Measurements from ENCODE around the gene NECAP2.
A peak's percentile ranks its signal among the peaks of the same experiment; 100 is the strongest.
"Not testable (repeated sequence)": the region's sequence is repeated elsewhere in the genome, so short reads cannot be mapped to it uniquely, and the experiment has no call there.

Gene NECAP2

DNA sequence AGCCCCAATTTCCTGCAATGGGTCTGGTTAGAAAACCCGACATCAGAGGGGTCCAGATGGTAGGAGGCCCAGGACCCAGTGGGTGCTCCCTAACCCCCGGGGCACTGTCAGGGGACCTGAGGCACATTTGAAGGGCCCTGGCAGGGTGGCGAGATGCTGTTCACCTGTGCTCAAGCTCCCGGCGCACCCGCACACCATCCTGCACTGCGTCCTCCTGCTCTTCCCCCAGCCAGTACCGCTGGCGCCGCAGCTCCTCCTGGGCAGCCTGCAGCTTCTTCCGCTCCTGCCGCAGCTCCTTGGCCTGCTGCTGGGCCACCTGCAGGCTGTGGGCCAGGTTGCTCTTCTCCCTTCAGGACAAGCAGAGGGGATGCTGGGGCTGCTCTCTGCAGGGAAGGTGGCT is 37.6 kb downstream of the NECAP2 start:
- no peak for DNase-seq (ENCODE audit: low read depth)
- H3K4me3 ChIP-seq (replicated peaks; ENCODE audit: low read depth, low read length), result no peak overlapping the region
- TF ChIP-seq, protein P1, sequence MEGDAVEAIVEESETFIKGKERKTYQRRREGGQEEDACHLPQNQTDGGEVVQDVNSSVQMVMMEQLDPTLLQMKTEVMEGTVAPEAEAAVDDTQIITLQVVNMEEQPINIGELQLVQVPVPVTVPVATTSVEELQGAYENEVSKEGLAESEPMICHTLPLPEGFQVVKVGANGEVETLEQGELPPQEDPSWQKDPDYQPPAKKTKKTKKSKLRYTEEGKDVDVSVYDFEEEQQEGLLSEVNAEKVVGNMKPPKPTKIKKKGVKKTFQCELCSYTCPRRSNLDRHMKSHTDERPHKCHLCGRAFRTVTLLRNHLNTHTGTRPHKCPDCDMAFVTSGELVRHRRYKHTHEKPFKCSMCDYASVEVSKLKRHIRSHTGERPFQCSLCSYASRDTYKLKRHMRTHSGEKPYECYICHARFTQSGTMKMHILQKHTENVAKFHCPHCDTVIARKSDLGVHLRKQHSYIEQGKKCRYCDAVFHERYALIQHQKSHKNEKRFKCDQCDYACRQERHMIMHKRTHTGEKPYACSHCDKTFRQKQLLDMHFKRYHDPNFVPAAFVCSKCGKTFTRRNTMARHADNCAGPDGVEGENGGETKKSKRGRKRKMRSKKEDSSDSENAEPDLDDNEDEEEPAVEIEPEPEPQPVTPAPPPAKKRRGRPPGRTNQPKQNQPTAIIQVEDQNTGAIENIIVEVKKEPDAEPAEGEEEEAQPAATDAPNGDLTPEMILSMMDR (IDR thresholded peaks at IDR 0.05; ENCODE audit: low read length, missing control alignments), result no peak

DNA sequence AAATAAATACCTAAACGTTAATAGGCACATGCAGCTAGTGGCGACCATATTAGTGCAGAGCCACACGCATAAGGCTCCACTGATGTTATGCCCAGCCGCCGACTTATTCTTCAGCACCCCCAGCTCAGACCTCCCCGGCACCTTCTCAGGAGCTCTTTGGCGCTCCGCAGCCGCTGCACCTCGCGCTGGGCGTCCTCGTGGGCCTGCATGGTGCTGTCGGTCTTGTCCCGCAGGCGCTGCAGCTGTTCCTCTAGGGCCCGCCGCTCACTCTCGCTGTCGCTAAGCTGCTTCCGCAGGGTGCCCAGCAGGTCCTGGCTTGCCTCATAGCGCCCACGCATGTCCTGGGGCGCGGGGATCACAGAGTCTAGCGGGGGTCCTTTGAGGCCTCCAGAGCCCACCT is 42.6 kb downstream of the NECAP2 start:
- not testable (repeated sequence) for DNase-seq (ENCODE audit: low read depth); H3K4me3 ChIP-seq (replicated peaks; ENCODE audit: low read depth, low read length)

DNA sequence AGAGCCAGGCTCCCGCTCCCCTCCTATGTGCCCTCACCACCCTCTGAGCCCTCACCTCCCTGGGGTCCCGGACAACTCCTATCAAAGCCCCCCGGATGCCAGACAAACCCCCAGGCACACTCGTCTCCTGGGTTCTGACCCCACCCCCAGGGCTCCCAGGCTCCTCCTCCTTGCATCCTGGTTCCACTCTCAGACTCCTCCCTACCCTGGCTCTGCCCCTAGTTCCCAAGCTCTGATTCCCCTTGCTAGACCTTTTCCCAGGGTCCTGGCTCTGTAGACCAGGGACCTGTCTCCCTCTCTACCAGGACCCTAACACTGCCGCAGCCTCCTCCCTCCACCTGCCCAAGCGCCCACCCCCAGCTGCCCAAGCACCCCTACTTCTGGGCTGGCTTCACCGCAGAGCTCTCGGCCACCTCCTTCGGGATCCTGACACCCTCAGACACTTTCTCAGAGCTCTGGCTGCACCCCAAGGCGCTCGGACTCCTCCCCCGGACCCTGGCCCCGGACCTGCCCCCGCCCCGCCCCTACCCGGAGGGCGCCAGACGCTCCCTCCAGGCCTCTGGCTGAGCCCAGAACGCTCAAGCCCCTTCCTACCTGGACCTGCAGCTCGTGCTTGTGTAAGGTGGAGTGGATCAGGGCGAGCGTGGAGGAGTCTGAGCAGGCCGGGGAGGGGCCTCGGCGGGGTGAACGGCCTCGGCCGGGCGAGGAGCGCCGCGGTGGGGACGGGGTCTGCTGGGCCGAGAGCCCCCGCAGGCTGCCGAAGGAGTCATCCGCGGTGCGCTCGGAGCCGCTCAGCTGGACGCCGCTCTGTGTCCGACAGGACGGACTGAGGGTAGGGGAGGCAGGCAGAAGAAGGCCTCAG is 43.3 kb downstream of the NECAP2 start:
- not testable (repeated sequence) for DNase-seq (ENCODE audit: low read depth); H3K4me3 ChIP-seq (replicated peaks; ENCODE audit: low read depth, low read length)

DNA sequence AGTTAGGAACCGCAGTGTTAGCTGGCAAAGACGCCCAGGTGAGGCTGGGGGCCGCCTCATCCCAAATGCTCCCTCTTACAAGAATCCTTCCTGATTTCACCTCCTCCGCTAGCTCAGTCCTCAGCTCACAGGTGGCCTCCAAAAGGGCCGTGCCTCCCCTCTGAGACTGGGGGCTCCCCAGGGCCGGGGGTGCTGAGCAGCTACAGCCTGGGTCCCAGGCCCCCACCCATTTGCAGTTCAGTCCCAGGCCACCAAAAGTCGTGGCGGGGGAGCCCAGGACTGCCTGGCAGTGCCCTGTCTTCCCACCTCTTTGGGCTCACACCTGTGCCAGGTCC is 43.9 kb downstream of the NECAP2 start:
- no peak for DNase-seq (ENCODE audit: low read depth)
- no peak overlapping the region for H3K4me3 ChIP-seq (replicated peaks; ENCODE audit: low read depth, low read length)
- TF ChIP-seq, protein P1 (IDR thresholded peaks at IDR 0.05; ENCODE audit: low read length, missing control alignments), result no peak

DNA sequence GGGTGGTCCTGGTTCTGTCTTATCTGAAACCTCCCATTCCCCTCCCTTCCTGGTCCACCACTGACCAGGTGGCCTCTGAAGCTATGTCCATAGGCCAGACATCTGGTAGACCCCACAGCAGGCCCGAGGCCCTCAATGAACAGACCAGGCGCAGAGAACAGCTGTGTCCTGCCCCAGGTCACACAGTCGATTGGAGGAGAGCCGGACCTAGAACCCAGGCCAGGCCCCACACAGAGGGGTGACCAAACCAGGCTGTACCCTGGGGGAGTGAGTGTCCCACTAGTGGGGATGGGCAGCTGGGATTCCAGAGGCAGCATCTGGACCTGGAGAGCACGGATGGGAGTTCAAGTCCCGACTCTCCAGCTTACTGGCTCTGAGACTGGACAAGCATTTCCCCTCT is 44.4 kb downstream of the NECAP2 start:
- TF ChIP-seq, protein P1 (IDR thresholded peaks at IDR 0.05; ENCODE audit: low read length, missing control alignments), result no peak
- H3K4me3 ChIP-seq (replicated peaks; ENCODE audit: low read depth, low read length), result no peak overlapping the region
- DNase-seq (ENCODE audit: low read depth), result no peak

DNA sequence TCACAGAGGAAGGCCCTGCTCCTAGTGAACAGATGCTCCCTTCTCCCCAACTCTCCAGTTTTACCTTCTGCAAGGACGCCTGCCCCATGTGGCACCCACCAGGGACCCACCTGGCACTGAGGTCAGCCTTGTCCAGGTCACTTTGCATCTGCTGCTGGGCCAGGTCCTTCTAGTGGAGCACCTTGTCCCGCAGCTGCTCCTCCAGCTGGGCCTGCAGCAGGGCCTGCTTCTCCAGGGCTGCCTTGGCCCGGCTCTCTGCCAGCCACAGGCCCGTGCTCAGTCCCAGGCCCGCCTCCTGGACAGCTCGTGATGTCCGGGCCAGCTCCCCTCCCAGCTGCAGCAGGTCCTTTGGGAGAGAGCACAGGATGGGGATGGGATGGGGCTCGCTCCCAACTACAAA is 45.8 kb downstream of the NECAP2 start:
- H3K4me3 ChIP-seq (replicated peaks; ENCODE audit: low read depth, low read length); DNase-seq (ENCODE audit: low read depth): not testable (repeated sequence)

DNA sequence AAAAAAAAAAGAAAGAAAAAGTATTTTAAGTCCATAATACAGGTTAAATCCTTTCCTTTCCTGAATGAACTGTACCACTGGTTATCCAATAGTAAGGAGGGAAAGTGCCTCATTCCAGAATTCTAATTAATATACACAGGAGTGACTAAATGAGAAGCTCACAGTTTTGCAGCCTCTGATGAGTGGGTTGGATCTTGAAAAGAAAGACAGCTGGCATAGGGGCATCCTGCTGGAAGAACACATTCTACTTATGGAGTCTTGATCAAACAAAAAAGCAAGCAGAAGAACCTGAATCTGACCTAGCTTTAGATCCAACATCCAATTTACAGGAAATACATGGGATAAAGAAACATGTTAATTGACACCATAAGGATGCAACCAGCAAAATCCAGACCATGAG is 46.5 kb downstream of the NECAP2 start:
- DNase-seq (ENCODE audit: low read depth); H3K4me3 ChIP-seq (replicated peaks; ENCODE audit: low read depth, low read length): not testable (repeated sequence)

DNA sequence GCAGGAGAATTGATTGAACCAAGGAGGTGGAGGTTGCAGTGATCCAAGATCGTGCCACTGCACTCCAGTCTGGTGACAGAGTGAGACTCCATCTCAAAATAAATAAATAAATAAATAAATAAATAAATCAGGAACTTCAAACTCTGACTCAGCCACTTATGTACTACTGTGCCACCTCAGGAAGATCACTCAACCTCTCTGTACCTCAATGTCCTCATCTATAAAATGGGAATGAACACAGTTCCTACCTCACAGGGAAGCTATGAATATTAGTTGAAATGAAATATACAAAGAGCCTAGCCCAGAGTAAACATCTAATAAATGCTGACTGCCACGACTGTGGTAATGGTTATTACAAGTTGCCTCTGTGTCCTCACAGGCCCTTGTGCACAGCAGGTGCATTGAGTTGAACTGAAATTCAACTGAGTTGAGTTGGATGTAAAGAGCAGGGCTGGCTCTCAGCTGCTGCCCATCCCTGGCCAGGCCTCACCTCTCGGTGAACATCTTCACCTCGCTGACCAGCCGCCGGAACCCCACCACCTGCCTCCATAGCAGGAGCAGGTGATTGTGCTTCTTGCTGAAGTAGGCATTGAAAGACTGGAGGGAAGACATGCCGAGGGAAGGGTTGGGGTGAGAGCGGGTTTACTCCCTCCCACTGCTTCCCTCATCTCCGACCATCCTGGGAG is 48.8 kb downstream of the NECAP2 start:
- DNase-seq (ENCODE audit: low read depth); H3K4me3 ChIP-seq (replicated peaks; ENCODE audit: low read depth, low read length): not testable (repeated sequence)

DNA sequence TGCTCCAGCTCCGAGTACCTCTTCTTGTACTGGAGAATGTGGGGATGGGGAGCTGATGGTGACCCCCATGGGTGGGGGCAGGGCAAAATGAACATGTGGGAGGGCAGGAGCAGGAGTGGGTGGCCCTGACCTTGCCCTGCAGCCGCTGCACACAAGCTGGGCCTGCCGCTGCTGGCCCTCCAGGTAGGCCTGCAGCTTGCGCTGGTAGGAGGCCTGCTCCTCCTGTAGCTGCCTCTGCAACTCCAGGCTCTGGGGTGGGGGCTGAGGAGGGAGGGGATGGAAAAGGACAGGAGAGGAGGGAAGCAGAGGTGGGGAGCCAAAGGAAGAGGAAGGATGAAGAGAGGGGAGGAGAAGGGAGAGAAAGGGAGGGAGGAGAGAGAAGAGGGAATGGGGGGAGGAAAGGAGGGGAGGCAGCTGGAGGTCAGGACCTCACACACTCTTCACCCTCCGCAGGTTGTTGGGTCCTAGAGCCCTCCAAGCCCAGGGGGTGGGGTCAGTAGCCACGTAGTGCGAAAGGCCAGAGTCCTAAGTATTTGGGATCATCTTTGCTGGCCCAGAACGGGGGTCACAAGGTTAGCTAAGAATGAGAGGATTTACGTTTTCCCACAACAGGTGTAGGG is 50.6 kb downstream of the NECAP2 start:
- TF ChIP-seq, protein P1 (IDR thresholded peaks at IDR 0.05; ENCODE audit: low read length, missing control alignments), result no peak
- no peak overlapping the region for H3K4me3 ChIP-seq (replicated peaks; ENCODE audit: low read depth, low read length)
- no peak for DNase-seq (ENCODE audit: low read depth)

DNA sequence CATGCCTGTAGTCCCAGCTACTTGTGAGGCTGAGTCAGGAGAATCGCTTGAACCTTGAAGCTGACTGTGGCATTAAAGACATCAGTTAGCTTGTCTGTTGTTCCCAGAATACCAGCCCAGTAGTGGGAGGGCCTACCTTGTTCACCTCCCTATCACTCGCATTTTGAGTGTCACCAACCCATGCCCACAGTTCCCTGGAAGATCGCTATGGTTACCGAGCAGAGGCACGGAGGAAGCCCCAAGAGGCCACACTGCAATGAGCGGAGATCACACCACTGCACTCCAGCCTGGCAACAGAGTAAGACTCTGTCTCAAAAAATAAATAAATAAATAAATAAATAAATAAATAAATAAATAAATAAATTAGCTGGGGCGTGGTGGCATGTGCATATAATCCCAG is 52.4 kb downstream of the NECAP2 start:
- DNase-seq (ENCODE audit: low read depth); H3K4me3 ChIP-seq (replicated peaks; ENCODE audit: low read depth, low read length): not testable (repeated sequence)

DNA sequence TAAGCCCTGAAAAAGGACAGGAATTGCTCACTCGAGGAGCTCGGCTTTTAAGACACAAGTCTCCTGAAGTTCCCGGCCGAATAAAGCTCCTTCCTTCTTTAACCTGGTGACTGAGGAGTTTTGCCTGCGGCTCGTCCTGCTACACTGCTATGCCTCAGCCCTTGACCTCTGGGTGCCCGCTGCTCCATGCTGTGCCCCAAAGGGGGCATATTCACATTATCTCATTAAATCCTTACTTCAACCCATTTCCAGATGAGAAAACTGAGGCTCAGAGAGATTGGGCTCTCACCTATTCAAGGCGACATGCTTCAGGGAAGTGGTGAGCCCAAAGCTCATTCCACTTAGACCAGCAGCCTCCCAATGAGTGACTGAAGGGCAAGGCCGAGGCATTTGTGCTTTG is 53.2 kb downstream of the NECAP2 start:
- not testable (repeated sequence) for H3K4me3 ChIP-seq (replicated peaks; ENCODE audit: low read depth, low read length); DNase-seq (ENCODE audit: low read depth)

DNA sequence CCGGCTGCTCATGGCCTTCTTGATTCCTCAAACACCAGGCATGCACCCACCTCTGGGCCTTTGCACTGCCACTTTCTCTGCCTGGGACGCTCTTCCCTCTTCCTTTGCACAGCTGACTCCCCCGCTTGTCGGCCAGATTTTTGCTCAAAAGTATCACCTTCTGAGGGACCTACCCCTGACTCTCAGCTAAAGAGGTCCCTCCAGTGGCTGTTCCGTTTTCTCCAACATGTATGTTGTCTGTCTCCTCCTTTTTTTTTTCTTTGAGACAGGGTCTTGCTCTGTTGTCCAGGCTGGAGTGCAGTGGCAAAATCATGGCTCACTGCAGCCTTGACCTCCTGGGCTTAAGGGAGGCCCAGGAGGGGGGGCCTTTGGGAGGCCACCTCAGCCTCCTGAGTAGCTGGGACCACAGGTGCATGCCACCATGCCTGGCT is 57.0 kb downstream of the NECAP2 start:
- H3K4me3 ChIP-seq (replicated peaks; ENCODE audit: low read depth, low read length), result peak overlapping the region; percentile 76
- DNase-seq (ENCODE audit: low read depth), result not testable (repeated sequence)

DNA sequence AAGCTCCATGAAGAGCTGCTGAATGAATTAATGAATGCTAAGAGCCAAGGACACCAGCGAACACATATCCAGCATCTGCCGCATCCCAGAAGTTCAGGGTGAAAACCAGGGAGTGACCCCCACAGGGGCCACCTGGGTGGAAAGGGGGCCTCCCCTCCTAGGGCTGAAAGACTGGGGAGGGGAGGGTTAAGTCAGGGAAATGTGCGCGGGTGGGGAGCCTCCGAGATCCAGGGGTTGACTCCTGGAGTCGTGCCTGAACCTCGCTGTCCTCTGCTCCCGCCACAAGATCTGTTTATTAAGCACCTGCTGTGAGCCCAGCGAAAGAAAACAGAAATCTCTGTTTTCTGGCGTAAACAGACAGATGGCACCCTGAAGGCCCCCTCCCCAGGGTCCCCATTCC is 57.5 kb downstream of the NECAP2 start:
- not testable (repeated sequence) for DNase-seq (ENCODE audit: low read depth)
- H3K4me3 ChIP-seq (replicated peaks; ENCODE audit: low read depth, low read length), result peak overlapping the region; percentile 76
